HepG2 (cell line): ENCODE measurements around the gene PKP3. TPM values are rescaled to one million over a fixed set of nuclear protein-coding genes. Genes with fewer than 3 reads are reported as not detected.

ENCODE experiments used
- GATAD2A ChIP-seq: IDR thresholded peaks from 2 replicates; pipeline ENCODE4 v1.6.1; 2016
- HNF4A ChIP-seq: sonication (generic); formaldehyde crosslinking; IDR thresholded peaks from 2 replicates; pipeline ENCODE4 v1.4.0; 2020; ENCODE audit warnings: missing genetic modification reagents
- HNF4G ChIP-seq, 2 experiments: sonication (generic) in 1 of 2; formaldehyde crosslinking in 1 of 2; IDR thresholded peaks; 2 replicates each; pipeline versions ENCODE4 v1.4.0 to v1.6.1; 2011 to 2020; ENCODE audit warnings: borderline replicate concordance in 2 of 2, low read depth in 2 of 2, mild to moderate bottlenecking in 2 of 2, low read length in 1 of 2, missing genetic modification reagents in 1 of 2, moderate library complexity in 1 of 2
- KLF13 ChIP-seq: sonication (generic); formaldehyde crosslinking; IDR thresholded peaks from 2 replicates; pipeline ENCODE4 v1.4.0; 2020; ENCODE audit warnings: mild to moderate bottlenecking, missing genetic modification reagents
- KLF6 ChIP-seq: IDR thresholded peaks from 2 replicates; pipeline ENCODE4 v1.8.0; 2016; ENCODE audit warnings: missing biosample characterization, missing genetic modification reagents
- RARA ChIP-seq: IDR thresholded peaks from 2 replicates; pipeline ENCODE4 v1.6.1; 2016; ENCODE audit warnings: missing genetic modification reagents, missing compliant biosample characterization
- SKI ChIP-seq: fragments of 450-650 bp; IDR thresholded peaks from one replicate; pipeline ENCODE4 v1.6.1; 2018; ENCODE audit warnings: mild to moderate bottlenecking; ENCODE audit not compliant: partially characterized antibody
- SOX13 ChIP-seq, 3 experiments: fragments of 450-650 bp in 1 of 3; sonication (generic) in 1 of 3; formaldehyde crosslinking in 1 of 3; IDR thresholded peaks in 2 of 3; conservative IDR thresholded peaks in 1 of 3; 2 replicates each; pipeline versions ENCODE4 v1.5.0 to v1.6.1; 2016 to 2020; ENCODE audit warnings: antibody characterized with exemption in 1 of 3, mild to moderate bottlenecking in 1 of 3, missing compliant biosample characterization in 1 of 3, missing genetic modification reagents in 1 of 3, moderate library complexity in 1 of 3
- SRY ChIP-seq: sonication (generic); formaldehyde crosslinking; IDR thresholded peaks from 2 replicates; pipeline ENCODE4 v1.8.0; 2022; ENCODE audit warnings: mild to moderate bottlenecking, missing genetic modification reagents
- SUZ12 ChIP-seq: fragments of 150-350 bp; IDR thresholded peaks from 2 replicates; pipeline ENCODE4 v1.6.1; 2014; ENCODE audit warnings: low read depth, low read length
- ZFP37 ChIP-seq: sonication (generic); formaldehyde crosslinking; IDR thresholded peaks from 2 replicates; pipeline ENCODE4 v1.4.0; 2020; ENCODE audit warnings: missing genetic modification reagents, borderline replicate concordance
- ZNF337 ChIP-seq: sonication (generic); formaldehyde crosslinking; IDR thresholded peaks from 2 replicates; pipeline ENCODE4 v1.5.1; 2020; ENCODE audit warnings: missing genetic modification reagents, low read depth, mild to moderate bottlenecking, borderline replicate concordance
- ZNF768 ChIP-seq: sonication (generic); formaldehyde crosslinking; IDR thresholded peaks from 2 replicates; pipeline ENCODE4 v1.4.0; 2020; ENCODE audit warnings: missing genetic modification reagents
- polyA plus RNA-seq, 8 experiments: library from polyadenylated mRNA; depleted of rRNA in 3 of 8; stranded (reverse) in 7 of 8; unstranded in 1 of 8; fragments of >200 nt; fragmentation: Illumina TruSeq in 4 of 8; extraction: Trizol in 4 of 8; gene quantifications; 2 replicates each; pipeline versions ENCODE4 v1.2.1 to v1.2.3, GENCODE V29; 2011 to 2016; ENCODE audit warnings: low read depth in 4 of 8, missing spikeins in 1 of 8, mixed read lengths in 1 of 8; ENCODE audit not compliant: insufficient read depth in 1 of 8
- total RNA-seq, 5 experiments: library from RNA; depleted of rRNA; stranded (reverse); fragments of >200 nt; fragmentation: Illumina TruSeq; extraction: Trizol; gene quantifications; 2 replicates each; pipeline ENCODE4 v1.2.3, GENCODE V29; 2016; ENCODE audit warnings: low read depth in 1 of 5
- TF ChIP-seq, protein P1 (sequence below): sonication (generic); formaldehyde crosslinking; IDR thresholded peaks from 2 replicates; pipeline ENCODE4 v1.9.0; 2021; ENCODE audit warnings: missing genetic modification reagents, mild to moderate bottlenecking, borderline replicate concordance
- TF ChIP-seq, protein P2 (sequence below): sonication (generic); formaldehyde crosslinking; IDR thresholded peaks from 2 replicates; pipeline ENCODE4 v1.4.0; 2020; ENCODE audit warnings: missing genetic modification reagents
- TF ChIP-seq, protein P3 (sequence below): sonication (generic); formaldehyde crosslinking; IDR thresholded peaks from 2 replicates; pipeline ENCODE4 v1.5.0; 2020; ENCODE audit warnings: mild to moderate bottlenecking, missing genetic modification reagents, borderline replicate concordance

The PKP3 gene
- total and polyA plus RNA-seq, 2 of the 13 experiments (the other 11 are each of a cell fraction or from before 2014, with no cell fraction given), result 18.0 to 28.7 TPM

DNA sequence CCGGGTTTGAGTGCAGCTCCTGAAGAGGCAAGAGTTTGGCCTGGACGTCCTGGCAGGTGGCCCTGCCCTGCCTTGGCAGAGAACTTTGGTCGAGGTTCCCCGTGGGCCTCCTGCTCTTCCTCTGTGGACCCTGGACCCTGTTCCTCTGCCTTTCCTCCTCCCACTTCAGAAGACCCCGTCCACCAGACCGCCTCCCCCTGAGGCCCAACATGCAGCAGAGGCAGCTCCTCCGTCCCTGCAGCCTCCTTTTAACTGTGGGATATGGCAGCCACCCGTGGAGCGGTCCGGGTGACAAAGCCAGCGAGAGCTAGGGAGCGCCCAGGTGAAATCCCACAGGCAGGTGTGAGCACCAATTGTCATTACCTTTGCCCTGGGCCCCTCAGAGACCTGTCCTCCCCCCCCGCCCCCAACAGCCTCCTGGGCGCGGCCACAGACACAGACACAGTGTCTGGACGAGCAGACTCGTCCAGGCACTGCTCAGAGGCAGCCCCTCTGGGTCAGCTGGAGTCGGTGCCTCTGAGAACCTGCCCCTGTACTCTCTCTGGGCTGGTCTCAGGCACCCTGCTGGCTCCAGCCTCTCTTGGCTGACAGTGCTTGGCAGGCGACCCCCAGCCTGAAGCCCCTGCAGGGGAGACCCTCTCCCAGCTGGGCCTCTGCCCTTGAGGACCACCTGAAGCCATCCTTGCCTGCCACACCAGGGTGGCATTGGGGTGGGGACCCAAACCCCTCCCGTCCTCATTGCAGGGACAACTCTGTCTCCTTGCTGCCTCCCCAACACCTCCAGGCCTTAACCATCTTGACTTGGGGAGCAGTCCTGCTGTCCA is 52.0 kb downstream of the PKP3 start (continued):
- TF ChIP-seq, protein P1, sequence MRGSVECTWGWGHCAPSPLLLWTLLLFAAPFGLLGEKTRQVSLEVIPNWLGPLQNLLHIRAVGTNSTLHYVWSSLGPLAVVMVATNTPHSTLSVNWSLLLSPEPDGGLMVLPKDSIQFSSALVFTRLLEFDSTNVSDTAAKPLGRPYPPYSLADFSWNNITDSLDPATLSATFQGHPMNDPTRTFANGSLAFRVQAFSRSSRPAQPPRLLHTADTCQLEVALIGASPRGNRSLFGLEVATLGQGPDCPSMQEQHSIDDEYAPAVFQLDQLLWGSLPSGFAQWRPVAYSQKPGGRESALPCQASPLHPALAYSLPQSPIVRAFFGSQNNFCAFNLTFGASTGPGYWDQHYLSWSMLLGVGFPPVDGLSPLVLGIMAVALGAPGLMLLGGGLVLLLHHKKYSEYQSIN (CRISPR knock-in tag), result no peak
- TF ChIP-seq HNF4G (IDR thresholded peaks at IDR 0.05; ENCODE audit: borderline replicate concordance, low read depth, low read length) (peak; percentile 87), HNF4G (CRISPR knock-in tag; IDR thresholded peaks at IDR 0.05; ENCODE audit: borderline replicate concordance, low read depth) (no peak; the same call in 1 of the 2 replicates), GATAD2A (CRISPR knock-in tag) (peak; percentile 80), KLF13 (CRISPR knock-in tag) (no peak), SUZ12 (no peak), ZNF337 (no peak), KLF6 (CRISPR knock-in tag) (no peak), ZFP37 (CRISPR knock-in tag) (no peak), SOX13 (IDR thresholded peaks at IDR 0.05) (no peak), SOX13 (CRISPR knock-in tag; conservative IDR thresholded peaks at IDR 0.05 in 1 of 2, IDR thresholded peaks at IDR 0.05 in 1 of 2) (0 out of 4 replicates have a peak, but pooled peaks of 1 of the 2 experiments have one; percentile 4), HNF4A (peak; percentile 94), RARA (CRISPR knock-in tag) (no peak), ZNF768 (no peak; the same call in 1 of the 2 replicates), SKI (peak; percentile 50), SRY (no peak)
- TF ChIP-seq, protein P2, sequence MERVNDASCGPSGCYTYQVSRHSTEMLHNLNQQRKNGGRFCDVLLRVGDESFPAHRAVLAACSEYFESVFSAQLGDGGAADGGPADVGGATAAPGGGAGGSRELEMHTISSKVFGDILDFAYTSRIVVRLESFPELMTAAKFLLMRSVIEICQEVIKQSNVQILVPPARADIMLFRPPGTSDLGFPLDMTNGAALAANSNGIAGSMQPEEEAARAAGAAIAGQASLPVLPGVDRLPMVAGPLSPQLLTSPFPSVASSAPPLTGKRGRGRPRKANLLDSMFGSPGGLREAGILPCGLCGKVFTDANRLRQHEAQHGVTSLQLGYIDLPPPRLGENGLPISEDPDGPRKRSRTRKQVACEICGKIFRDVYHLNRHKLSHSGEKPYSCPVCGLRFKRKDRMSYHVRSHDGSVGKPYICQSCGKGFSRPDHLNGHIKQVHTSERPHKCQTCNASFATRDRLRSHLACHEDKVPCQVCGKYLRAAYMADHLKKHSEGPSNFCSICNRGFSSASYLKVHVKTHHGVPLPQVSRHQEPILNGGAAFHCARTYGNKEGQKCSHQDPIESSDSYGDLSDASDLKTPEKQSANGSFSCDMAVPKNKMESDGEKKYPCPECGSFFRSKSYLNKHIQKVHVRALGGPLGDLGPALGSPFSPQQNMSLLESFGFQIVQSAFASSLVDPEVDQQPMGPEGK (CRISPR knock-in tag), result peak; percentile 72; the same call in 1 of the 2 replicates
- TF ChIP-seq, protein P3, sequence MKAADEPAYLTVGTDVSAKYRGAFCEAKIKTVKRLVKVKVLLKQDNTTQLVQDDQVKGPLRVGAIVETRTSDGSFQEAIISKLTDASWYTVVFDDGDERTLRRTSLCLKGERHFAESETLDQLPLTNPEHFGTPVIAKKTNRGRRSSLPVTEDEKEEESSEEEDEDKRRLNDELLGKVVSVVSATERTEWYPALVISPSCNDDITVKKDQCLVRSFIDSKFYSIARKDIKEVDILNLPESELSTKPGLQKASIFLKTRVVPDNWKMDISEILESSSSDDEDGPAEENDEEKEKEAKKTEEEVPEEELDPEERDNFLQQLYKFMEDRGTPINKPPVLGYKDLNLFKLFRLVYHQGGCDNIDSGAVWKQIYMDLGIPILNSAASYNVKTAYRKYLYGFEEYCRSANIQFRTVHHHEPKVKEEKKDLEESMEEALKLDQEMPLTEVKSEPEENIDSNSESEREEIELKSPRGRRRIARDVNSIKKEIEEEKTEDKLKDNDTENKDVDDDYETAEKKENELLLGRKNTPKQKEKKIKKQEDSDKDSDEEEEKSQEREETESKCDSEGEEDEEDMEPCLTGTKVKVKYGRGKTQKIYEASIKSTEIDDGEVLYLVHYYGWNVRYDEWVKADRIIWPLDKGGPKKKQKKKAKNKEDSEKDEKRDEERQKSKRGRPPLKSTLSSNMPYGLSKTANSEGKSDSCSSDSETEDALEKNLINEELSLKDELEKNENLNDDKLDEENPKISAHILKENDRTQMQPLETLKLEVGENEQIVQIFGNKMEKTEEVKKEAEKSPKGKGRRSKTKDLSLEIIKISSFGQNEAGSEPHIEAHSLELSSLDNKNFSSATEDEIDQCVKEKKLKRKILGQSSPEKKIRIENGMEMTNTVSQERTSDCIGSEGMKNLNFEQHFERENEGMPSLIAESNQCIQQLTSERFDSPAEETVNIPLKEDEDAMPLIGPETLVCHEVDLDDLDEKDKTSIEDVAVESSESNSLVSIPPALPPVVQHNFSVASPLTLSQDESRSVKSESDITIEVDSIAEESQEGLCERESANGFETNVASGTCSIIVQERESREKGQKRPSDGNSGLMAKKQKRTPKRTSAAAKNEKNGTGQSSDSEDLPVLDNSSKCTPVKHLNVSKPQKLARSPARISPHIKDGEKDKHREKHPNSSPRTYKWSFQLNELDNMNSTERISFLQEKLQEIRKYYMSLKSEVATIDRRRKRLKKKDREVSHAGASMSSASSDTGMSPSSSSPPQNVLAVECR (CRISPR knock-in tag), result 0 out of 2 replicates have a peak, but pooled peaks have one; percentile 36
